Activated CD4-positive, CD25-positive, alpha-beta regulatory T cell (primary cell): ENCODE results near the gene APC.

ENCODE experiments used
- DNase-seq, 4 experiments: peaks; one replicate each; lab custom pipeline; 2025; lab: John Stamatoyannopoulos, UW

The APC gene

GRCh38 chr5:112737463-112738190, at the start of gene APC:
Gene APC, plus strand, starts transcription at chr5:112737885. Its CDS starts 17,006 bp downstream, at chr5:112754891.
- DNase-seq, result peak; percentile 33 to 67 (median 42)

GRCh38 chr5:112689155-112689909, 48.4 kb upstream of the APC start:
- no peak for DNase-seq

GRCh38 chr5:112690605-112691338, 46.9 kb upstream of the APC start:
- DNase-seq, result no peak

GRCh38 chr5:112691339-112691680, 46.4 kb upstream of the APC start:
- no peak for DNase-seq

GRCh38 chr5:112691758-112692157, 45.9 kb upstream of the APC start:
- DNase-seq, result no peak

GRCh38 chr5:112692472-112692871, 45.2 kb upstream of the APC start:
- no peak for DNase-seq

GRCh38 chr5:112693301-112693700, 44.4 kb upstream of the APC start:
- DNase-seq, result no peak

GRCh38 chr5:112694853-112695709, 42.6 kb upstream of the APC start:
- DNase-seq, result no peak

- DNase-seq, result no peak
These were observed 40.9 kb upstream of the APC start for GRCh38 chr5:112696786-112697185.

- no peak for DNase-seq
These were observed 40.4 kb upstream of the APC start for GRCh38 chr5:112697322-112697721.

GRCh38 chr5:112697833-112698232, 39.9 kb upstream of the APC start:
- DNase-seq, result no peak

GRCh38 chr5:112703866-112704820, 33.5 kb upstream of the APC start:
- DNase-seq, result no peak

GRCh38 chr5:112706446-112707016, 31.2 kb upstream of the APC start:
- no peak for DNase-seq

GRCh38 chr5:112707187-112708102, 30.2 kb upstream of the APC start:
- DNase-seq, result peak; percentile 87 to 95 (median 91)

- no peak for DNase-seq
These were observed 29.5 kb upstream of the APC start for GRCh38 chr5:112708103-112708622.

GRCh38 chr5:112709416-112709815, 28.3 kb upstream of the APC start:
- DNase-seq, result no peak

GRCh38 chr5:112710896-112711295, 26.8 kb upstream of the APC start:
- no peak for DNase-seq

GRCh38 chr5:112711436-112711835, 26.2 kb upstream of the APC start:
- DNase-seq, result no peak

GRCh38 chr5:112713206-112713605, 24.5 kb upstream of the APC start:
- no peak for DNase-seq
